ENCODE measurements around the gene TBC1D10A.

- TF ChIP-seq CTCF (IDR thresholded peaks at IDR 0.05 in 2 of 3, conservative IDR thresholded peaks at IDR 0.05 in 1 of 3; ENCODE audit: borderline replicate concordance in 1 of 3, insufficient read depth in 1 of 3, low read depth in 2 of 3, low read length in 2 of 3) (no peak), EZH2 (IDR thresholded peaks at IDR 0.05) (no peak), YY1 (IDR thresholded peaks at IDR 0.05; ENCODE audit: extremely low read depth, insufficient replicate concordance, low read depth, low read length) (no peak), SRF (IDR thresholded peaks at IDR 0.05; ENCODE audit: low read depth) (no peak), TCF7L2 (IDR thresholded peaks at IDR 0.05; ENCODE audit: borderline replicate concordance, extremely low read depth, insufficient read depth, insufficient read length) (no peak), EZH2phosphoT487 (IDR thresholded peaks at IDR 0.05; ENCODE audit: borderline replicate concordance) (no peak), CEBPB (IDR thresholded peaks at IDR 0.05; ENCODE audit: low read depth) (no peak)
- TF ChIP-seq, protein P1, sequence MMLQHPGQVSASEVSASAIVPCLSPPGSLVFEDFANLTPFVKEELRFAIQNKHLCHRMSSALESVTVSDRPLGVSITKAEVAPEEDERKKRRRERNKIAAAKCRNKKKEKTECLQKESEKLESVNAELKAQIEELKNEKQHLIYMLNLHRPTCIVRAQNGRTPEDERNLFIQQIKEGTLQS (IDR thresholded peaks at IDR 0.05) = no peak
Measured at GRCh38 chr22:30351226-30351625, 24.5 kb upstream of the TBC1D10A start.

Data from HCT116 (cell line).